WI38 (cell line): Measurements from ENCODE around the gene COCH.

Experiments
- H3K4me3 ChIP-seq: 2 replicates; pipeline ENCODE4 v1.5.1; 2011; ENCODE audit warnings: low read depth, mild to moderate bottlenecking, control low read depth, low read length
- TF ChIP-seq, protein P1 (sequence below): IDR thresholded peaks from 2 replicates; pipeline ENCODE4 v1.5.1; 2012; ENCODE audit warnings: low read depth, mild to moderate bottlenecking, control low read depth, low read length

The COCH gene

DNA sequence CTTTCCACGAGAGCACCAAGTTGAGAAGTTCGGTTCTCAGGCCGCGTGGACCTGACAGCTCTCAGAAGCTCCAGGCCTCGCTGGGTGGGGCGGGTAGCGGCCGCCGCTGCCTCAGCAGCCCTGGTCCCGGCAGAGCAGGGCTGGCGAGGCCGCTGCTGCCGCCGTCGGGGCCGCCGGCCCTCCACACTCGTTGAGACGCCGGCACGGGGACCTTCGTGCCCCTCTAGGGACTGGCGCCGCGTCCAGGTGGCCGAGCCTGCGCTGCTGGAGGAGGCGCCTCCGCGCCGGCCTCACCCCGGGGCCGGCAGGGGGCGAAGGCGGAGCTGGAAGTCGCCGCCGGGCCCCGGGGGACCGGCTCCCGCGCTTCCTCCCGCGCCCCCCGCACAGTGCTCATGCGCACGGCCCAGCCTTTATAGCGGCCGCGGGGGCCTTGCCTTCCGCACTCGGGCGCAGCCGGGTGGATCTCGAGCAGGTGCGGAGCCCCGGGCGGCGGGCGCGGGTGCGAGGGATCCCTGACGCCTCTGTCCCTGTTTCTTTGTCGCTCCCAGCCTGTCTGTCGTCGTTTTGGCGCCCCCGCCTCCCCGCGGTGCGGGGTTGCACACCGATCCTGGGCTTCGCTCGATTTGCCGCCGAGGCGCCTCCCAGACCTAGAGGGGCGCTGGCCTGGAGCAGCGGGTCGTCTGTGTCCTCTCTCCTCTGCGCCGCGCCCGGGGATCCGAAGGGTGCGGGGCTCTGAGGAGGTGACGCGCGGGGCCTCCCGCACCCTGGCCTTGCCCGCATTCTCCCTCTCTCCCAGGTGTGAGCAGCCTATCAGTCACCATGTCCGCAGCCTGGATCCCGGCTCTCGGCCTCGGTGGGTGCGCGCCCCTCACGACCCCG lies at the start of gene COCH:
COCH (plus strand) TSS at position 440 of the 879 bp plus-strand sequence; CDS start at position 820, 380 bp downstream.
- TF ChIP-seq, protein P1, sequence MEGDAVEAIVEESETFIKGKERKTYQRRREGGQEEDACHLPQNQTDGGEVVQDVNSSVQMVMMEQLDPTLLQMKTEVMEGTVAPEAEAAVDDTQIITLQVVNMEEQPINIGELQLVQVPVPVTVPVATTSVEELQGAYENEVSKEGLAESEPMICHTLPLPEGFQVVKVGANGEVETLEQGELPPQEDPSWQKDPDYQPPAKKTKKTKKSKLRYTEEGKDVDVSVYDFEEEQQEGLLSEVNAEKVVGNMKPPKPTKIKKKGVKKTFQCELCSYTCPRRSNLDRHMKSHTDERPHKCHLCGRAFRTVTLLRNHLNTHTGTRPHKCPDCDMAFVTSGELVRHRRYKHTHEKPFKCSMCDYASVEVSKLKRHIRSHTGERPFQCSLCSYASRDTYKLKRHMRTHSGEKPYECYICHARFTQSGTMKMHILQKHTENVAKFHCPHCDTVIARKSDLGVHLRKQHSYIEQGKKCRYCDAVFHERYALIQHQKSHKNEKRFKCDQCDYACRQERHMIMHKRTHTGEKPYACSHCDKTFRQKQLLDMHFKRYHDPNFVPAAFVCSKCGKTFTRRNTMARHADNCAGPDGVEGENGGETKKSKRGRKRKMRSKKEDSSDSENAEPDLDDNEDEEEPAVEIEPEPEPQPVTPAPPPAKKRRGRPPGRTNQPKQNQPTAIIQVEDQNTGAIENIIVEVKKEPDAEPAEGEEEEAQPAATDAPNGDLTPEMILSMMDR, result no peak
- peak within 1 kb of the TSS; percentile 55 for H3K4me3 ChIP-seq

DNA sequence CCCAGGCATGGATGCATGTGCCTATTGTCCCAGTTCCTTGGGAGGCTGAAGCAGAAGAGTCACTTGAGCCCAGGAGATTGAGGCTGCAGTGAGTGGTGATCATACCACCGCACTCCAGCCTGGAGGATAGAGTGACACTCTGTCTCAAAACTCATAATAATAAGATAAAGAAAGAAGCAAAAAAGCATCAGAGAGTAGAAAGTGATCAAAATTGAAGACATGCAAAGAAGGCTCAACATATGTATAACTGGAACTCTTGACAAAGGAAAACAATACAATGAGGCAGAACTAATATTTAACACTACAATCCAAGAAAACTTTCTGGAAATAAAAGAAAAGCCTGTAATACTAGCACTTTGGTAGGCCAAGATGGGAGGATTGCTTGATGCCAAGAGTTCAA lies 48.3 kb upstream of the COCH start:
- H3K4me3 ChIP-seq, result no peak overlapping the region
- TF ChIP-seq, protein P1, result no peak

DNA sequence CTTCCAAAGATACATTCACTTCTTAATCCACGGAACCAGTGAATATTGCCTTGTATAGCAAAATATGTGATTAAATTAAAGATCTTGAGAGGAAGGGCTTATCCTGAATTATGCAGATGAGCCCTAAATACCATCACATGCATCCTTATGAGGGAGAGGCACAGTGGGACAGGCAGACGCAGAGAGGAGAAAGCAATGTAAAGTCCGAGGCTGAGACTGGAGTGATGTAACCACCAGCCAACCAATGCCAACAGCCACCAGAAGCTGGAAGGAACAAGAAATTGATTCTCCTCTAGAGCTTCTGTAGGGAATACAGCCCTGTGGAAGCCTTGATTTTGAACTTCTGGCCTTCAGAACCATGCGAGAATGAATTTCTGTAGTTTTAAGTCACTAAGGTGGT lies 44.5 kb upstream of the COCH start:
- TF ChIP-seq, protein P1, result no peak
- H3K4me3 ChIP-seq, result no peak overlapping the region

DNA sequence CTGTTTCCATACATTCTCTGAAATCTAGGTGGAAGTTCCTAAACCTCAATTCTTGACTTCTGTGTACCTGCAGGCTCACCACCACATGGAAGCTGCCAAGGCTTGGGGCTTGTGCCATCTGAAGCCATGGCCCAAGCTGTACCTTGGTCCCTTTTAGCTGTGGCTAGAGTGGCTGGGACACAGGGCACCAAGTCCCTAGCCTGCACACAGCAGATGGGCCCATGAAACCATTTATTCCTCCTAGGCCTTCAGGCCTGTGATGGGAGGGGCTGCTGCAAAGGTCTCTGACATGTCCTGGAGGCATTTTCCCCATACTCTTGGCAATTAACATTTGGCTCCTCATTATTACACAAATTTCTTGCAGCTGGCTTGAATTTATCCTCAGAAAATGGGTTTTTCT lies 40.0 kb upstream of the COCH start:
- TF ChIP-seq, protein P1, result no peak
- no peak overlapping the region for H3K4me3 ChIP-seq

DNA sequence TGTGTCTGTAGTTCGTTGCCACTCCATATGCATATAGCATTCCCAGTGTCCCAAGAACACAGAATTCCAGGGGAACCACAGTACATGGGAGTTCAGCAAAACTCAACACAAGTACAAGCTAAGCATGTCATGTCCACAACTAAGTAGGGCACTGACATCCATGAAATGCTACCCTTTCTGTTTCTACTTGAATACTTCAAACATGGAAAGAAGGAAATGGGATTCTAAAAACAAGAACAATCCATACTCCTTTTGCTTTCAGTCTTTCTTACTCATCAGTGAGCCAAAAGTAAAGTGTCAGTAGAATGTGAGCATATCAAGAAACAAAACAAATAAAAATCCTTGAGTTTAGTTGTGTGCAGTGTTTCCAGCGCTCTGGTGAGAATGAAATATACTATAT lies 36.0 kb upstream of the COCH start:
- TF ChIP-seq, protein P1, result no peak

DNA sequence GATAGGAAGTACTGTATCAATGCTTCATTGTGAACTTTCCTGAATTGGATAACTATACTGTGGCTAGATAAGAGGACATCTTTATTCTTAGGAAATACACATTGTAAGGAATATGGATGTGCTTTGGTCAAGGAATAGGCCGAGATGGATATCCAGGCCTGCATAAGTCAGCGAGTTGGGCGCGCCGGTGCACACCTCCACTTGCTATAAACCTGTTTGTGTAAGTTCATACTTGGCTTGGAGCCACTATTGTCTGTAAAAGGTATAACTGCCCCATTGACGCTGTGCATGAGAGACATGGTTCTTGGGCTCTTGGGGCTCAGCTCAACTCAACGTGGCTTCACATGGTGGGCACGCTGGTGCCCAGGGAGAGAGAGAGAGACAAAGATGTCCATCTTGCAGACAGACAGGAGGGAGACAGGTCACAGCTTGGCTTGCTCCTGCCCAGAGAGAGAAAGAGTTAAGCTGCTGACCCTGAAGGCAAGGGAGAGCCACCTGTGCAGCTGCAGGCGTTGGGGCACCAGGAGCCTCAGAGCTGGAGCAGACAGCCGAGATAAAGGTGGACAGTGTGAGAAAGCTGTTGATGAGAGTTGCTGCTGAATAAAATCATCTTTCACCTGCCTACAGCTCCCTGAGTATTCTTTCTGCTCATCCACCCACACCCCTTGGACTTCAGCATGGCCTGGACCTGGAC lies 34.1 kb upstream of the COCH start:
- TF ChIP-seq, protein P1, result no peak
- H3K4me3 ChIP-seq, result no peak overlapping the region

More for the DNA sequence above, 36.0 kb upstream of the COCH start:
- H3K4me3 ChIP-seq, result no peak overlapping the region

DNA sequence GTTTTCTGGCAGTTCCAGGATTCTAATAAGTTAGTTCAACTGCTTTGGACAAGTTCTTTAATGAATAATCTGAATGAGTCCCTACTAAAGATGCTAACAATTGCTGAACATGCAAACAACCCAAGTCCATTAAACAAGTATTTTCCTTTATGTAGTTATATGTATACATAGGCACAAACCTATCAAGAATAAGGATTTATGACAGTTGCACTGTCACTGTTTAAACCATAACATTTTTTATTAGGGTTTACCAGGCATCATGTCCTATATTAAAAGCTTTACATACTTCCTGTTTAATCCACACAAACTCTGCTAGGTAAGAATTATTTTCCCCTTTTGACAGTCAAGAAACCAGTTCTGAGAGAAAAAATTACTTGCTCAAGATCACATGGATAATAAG lies 31.9 kb upstream of the COCH start:
- TF ChIP-seq, protein P1, result no peak
- no peak overlapping the region for H3K4me3 ChIP-seq
